H9 (cell line): ENCODE results near the gene FBXL2. TPM values are rescaled to one million over a fixed set of nuclear protein-coding genes. Genes with fewer than 3 reads are reported as not detected.
A peak's percentile ranks its signal among the peaks of the same experiment; 100 is the strongest.

Experiments used
- DNase-seq: peaks from one replicate; pipeline ENCODE4 v3.0.0-alpha.2; 2017
- H2AFZ ChIP-seq: one replicate; pipeline ENCODE4 v1.6.1; 2013; ENCODE audit warnings: mild to moderate bottlenecking, low read length, control low read depth, moderate library complexity
- H2AK5ac ChIP-seq: 2 replicates; pipeline ENCODE4 v1.6.1; 2013; ENCODE audit warnings: low read length, control low read depth, mixed read lengths; ENCODE audit not compliant: insufficient read length
- H2BK120ac ChIP-seq: one replicate; pipeline ENCODE4 v1.6.1; 2013; ENCODE audit warnings: low read depth, mild to moderate bottlenecking, low read length, control low read depth, inconsistent platforms; ENCODE audit not compliant: poor library complexity, severe bottlenecking
- H2BK12ac ChIP-seq: 2 replicates; pipeline ENCODE4 v1.6.1; 2013; ENCODE audit warnings: low read length, control low read depth, mixed read lengths, low read depth; ENCODE audit not compliant: insufficient read length
- H2BK15ac ChIP-seq: 2 replicates; pipeline ENCODE4 v1.6.1; 2013; ENCODE audit warnings: low read depth, low read length, control low read depth
- H2BK20ac ChIP-seq: one replicate; pipeline ENCODE4 v1.6.1; 2013; ENCODE audit warnings: low read depth, mild to moderate bottlenecking, low read length, control low read depth, inconsistent platforms; ENCODE audit not compliant: poor library complexity, severe bottlenecking
- H2BK5ac ChIP-seq: 2 replicates; pipeline ENCODE4 v1.6.1; 2013; ENCODE audit warnings: low read length, control low read depth, mixed read lengths; ENCODE audit not compliant: insufficient read length
- H3K14ac ChIP-seq: 2 replicates; pipeline ENCODE4 v1.6.1; 2013; ENCODE audit warnings: low read length, control low read depth; ENCODE audit not compliant: insufficient read depth
- H3K18ac ChIP-seq: 2 replicates; pipeline ENCODE4 v1.6.1; 2013; ENCODE audit warnings: low read depth, mild to moderate bottlenecking, mixed read lengths, low read length, control low read depth; ENCODE audit not compliant: insufficient read length
- H3K23ac ChIP-seq: 2 replicates; pipeline ENCODE4 v1.6.1; 2013; ENCODE audit warnings: low read length, control low read depth, mixed read lengths, low read depth; ENCODE audit not compliant: insufficient read length
- H3K23me2 ChIP-seq: 2 replicates; pipeline ENCODE4 v1.6.1; 2013; ENCODE audit warnings: low read depth, mild to moderate bottlenecking, mixed read lengths, low read length, control low read depth; ENCODE audit not compliant: insufficient read length, poor library complexity, severe bottlenecking
- H3K27ac ChIP-seq: 2 replicates; pipeline ENCODE4 v1.5.1; 2013; ENCODE audit warnings: low read length, control low read depth, mixed read lengths, low read depth; ENCODE audit not compliant: insufficient read length
- H3K27me3 ChIP-seq: 2 replicates; pipeline ENCODE4 v1.6.1; 2013; ENCODE audit warnings: low read length, control low read depth, inconsistent platforms; ENCODE audit not compliant: insufficient read depth
- H3K4ac ChIP-seq: 2 replicates; pipeline ENCODE4 v1.6.1; 2013; ENCODE audit warnings: low read depth, mild to moderate bottlenecking, control low read depth, inconsistent platforms, low read length, moderate library complexity
- H3K4me1 ChIP-seq: 2 replicates; pipeline ENCODE4 v1.6.1; 2013; ENCODE audit warnings: low read length, control low read depth, inconsistent platforms; ENCODE audit not compliant: insufficient read depth
- H3K4me2 ChIP-seq: 2 replicates; pipeline ENCODE4 v1.6.1; 2013; ENCODE audit warnings: low read length, control low read depth, mixed read lengths; ENCODE audit not compliant: insufficient read length, insufficient read depth
- H3K56ac ChIP-seq: 2 replicates; pipeline ENCODE4 v1.6.1; 2013; ENCODE audit warnings: low read depth, mild to moderate bottlenecking, mixed read lengths, low read length, control low read depth; ENCODE audit not compliant: insufficient read length
- H3K79me1 ChIP-seq: 2 replicates; pipeline ENCODE4 v1.6.1; 2013; ENCODE audit warnings: low read depth, mild to moderate bottlenecking, moderate library complexity, low read length, control low read depth, inconsistent platforms; ENCODE audit not compliant: insufficient read depth, poor library complexity, severe bottlenecking
- H3K79me2 ChIP-seq: 2 replicates; pipeline ENCODE4 v1.6.1; 2013; ENCODE audit warnings: low read length, control low read depth, inconsistent platforms; ENCODE audit not compliant: insufficient read depth
- H3K9ac ChIP-seq: 2 replicates; pipeline ENCODE4 v1.6.1; 2013; ENCODE audit warnings: low read length, control low read depth, mixed read lengths; ENCODE audit not compliant: insufficient read length; ENCODE audit errors: extremely low read depth
- H3K9me3 ChIP-seq: one replicate; pipeline ENCODE4 v1.6.1; 2013; ENCODE audit warnings: low read depth, low read length, inconsistent platforms; ENCODE audit not compliant: control insufficient read depth
- H3T11ph ChIP-seq: one replicate; pipeline ENCODE4 v1.6.1; 2013; ENCODE audit warnings: mild to moderate bottlenecking, low read length, control low read depth, inconsistent platforms
- H4K20me1 ChIP-seq: one replicate; pipeline ENCODE4 v1.6.1; 2013; ENCODE audit not compliant: control insufficient read depth, insufficient read length, insufficient read depth
- H4K5ac ChIP-seq: 2 replicates; pipeline ENCODE4 v1.6.1; 2013; ENCODE audit warnings: low read depth, mild to moderate bottlenecking, mixed read lengths, low read length, control low read depth; ENCODE audit not compliant: insufficient read length
- H4K8ac ChIP-seq: replicated peaks from 2 replicates; pipeline ENCODE4 v1.6.1; 2013; ENCODE audit warnings: low read length, control low read depth, mixed read lengths, low read depth; ENCODE audit not compliant: insufficient read length
- H4K91ac ChIP-seq: 2 replicates; pipeline ENCODE4 v1.6.1; 2013; ENCODE audit warnings: low read depth, mild to moderate bottlenecking, moderate library complexity, mixed read lengths, low read length, control low read depth; ENCODE audit not compliant: insufficient read length
- H3K27ac Mint-ChIP-seq, 3 experiments: 2 replicates in 2 of 3; 3 replicates in 1 of 3; pipeline ENCODE4 v1.8.0; 2020 to 2021; ENCODE audit warnings: mixed read lengths in 3 of 3, mild to moderate bottlenecking in 1 of 3, moderate library complexity in 1 of 3
- H3K27me3 Mint-ChIP-seq: 2 replicates; pipeline ENCODE4 v1.8.0; 2021; ENCODE audit warnings: low read depth, mild to moderate bottlenecking, moderate library complexity, mixed read lengths
- H3K36me3 Mint-ChIP-seq, 3 experiments: 2 replicates in 2 of 3; 3 replicates in 1 of 3; pipeline ENCODE4 v1.8.0; 2020 to 2021; ENCODE audit warnings: low read depth in 3 of 3, mixed read lengths in 3 of 3; ENCODE audit not compliant: insufficient read depth in 1 of 3
- H3K4me1 Mint-ChIP-seq, 2 experiments: 2 replicates each; pipeline ENCODE4 v1.8.0; 2020; ENCODE audit warnings: mixed read lengths in 2 of 2
- H3K4me3 Mint-ChIP-seq, 2 experiments: 2 replicates in 1 of 2; 3 replicates in 1 of 2; pipeline ENCODE4 v1.8.0; 2020 to 2021; ENCODE audit warnings: mild to moderate bottlenecking in 2 of 2, mixed read lengths in 2 of 2, moderate library complexity in 1 of 2
- H3K9me3 Mint-ChIP-seq, 2 experiments: 2 replicates in 1 of 2; 3 replicates in 1 of 2; pipeline ENCODE4 v1.8.0; 2020; ENCODE audit warnings: mild to moderate bottlenecking in 2 of 2, mixed read lengths in 2 of 2, moderate library complexity in 1 of 2
- WGBS: extraction: QIAGEN DNeasy Blood & Tissue Kit; methylation state at CpG from one replicate; pipeline ENCODE4 v1.1.7; 2013; ENCODE audit warnings: missing lambda C conversion rate, low lambda C conversion rate, mixed read lengths; ENCODE audit not compliant: insufficient read length; ENCODE audit errors: extremely low coverage; 5-methylcytosine and 5-hydroxymethylcytosine counted together
- total RNA-seq: library from RNA; stranded (reverse); gene quantifications from 2 replicates; pipeline ENCODE4 v1.2.1, GENCODE V29; 2021
- TF ChIP-seq, protein P1 (sequence below): fragments of 200-600 bp; sonication (generic); conservative IDR thresholded peaks from 3 replicates; pipeline ENCODE4 v1.8.0; 2021; ENCODE audit warnings: antibody characterized with exemption, mild to moderate bottlenecking

The FBXL2 gene
- total RNA-seq, 1 experiment from 2014 or later = 2.7 TPM

DNA sequence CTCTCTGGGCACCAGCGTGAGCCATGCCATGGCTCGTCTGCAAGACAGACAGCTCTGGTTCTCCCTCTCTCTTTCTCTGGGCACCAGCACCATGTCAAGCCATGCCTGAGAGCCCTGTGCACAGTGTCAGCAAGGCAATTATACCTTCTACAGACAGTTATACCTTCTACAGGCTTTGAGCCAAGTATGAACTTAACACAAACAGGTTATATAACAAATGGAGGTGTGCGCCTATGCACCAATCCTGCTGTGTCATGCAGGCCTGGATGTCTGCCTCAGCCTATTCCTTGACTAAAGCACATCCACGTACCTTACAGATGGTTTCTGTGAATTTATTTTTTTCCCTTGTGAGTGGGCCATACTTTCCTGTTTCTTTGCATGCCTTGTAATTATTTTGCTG lies 5.9 kb upstream of the FBXL2 start:
- Histone ChIP-seq H2BK12ac (no peak overlapping the region), H3K56ac (no peak overlapping the region), H2BK20ac (no peak overlapping the region), H3K27ac (no peak overlapping the region), H2BK15ac (no peak overlapping the region), H4K91ac (no peak overlapping the region), H2BK5ac (no peak overlapping the region), H3K79me2 (no peaks in the 10 kb centered on the region), H2BK120ac (no peak overlapping the region), H3K9me3 (no peaks in the 10 kb centered on the region), H3K4me1 (no peaks in the 10 kb centered on the region), H3K23ac (no peak overlapping the region), H3T11ph (no peak overlapping the region), H4K8ac (no peak overlapping the region), H4K5ac (no peak overlapping the region), H3K4me2 (no peak overlapping the region), H3K18ac (no peak overlapping the region), H3K23me2 (no peaks in the 10 kb centered on the region), H3K14ac (no peak overlapping the region; the same call in 1 of the 2 replicates), H2AK5ac (no peak overlapping the region), H3K4ac (no peak overlapping the region), H3K27me3 (no peaks in the 10 kb centered on the region), H4K20me1 (no peaks in the 10 kb centered on the region), H3K9ac (no peak overlapping the region), H3K79me1 (no peaks in the 10 kb centered on the region), H2AFZ (no peak overlapping the region)
- no CpG with 5 or more reads among the region's 4 CpGs for WGBS
- peaks cover 1 to 20% (median 11%) of the 10 kb centered on the region in 3 experiments for H3K36me3 Mint-ChIP-seq
- H3K9me3 Mint-ChIP-seq = peaks cover 24 to 38% of the 10 kb centered on the region in 2 experiments
- DNase-seq = no peak
- no peak overlapping the region for H3K4me3 Mint-ChIP-seq
- 0 out of 7 replicates have a peak overlapping the region, but pooled peaks of 1 of the 3 experiments have one; percentile 54 for H3K27ac Mint-ChIP-seq
- TF ChIP-seq, protein P1, sequence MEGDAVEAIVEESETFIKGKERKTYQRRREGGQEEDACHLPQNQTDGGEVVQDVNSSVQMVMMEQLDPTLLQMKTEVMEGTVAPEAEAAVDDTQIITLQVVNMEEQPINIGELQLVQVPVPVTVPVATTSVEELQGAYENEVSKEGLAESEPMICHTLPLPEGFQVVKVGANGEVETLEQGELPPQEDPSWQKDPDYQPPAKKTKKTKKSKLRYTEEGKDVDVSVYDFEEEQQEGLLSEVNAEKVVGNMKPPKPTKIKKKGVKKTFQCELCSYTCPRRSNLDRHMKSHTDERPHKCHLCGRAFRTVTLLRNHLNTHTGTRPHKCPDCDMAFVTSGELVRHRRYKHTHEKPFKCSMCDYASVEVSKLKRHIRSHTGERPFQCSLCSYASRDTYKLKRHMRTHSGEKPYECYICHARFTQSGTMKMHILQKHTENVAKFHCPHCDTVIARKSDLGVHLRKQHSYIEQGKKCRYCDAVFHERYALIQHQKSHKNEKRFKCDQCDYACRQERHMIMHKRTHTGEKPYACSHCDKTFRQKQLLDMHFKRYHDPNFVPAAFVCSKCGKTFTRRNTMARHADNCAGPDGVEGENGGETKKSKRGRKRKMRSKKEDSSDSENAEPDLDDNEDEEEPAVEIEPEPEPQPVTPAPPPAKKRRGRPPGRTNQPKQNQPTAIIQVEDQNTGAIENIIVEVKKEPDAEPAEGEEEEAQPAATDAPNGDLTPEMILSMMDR = no peak
- no peaks in the 10 kb centered on the region; the same call in 1 of the 2 replicates for H3K27me3 Mint-ChIP-seq
- H3K4me1 Mint-ChIP-seq = no peaks in the 10 kb centered on the region
